GM19372 (cell line): ENCODE measurements around the gene ITGA6.

ENCODE experiments used
- ATAC-seq: cut with Tn5 transposase; IDR thresholded peaks from one replicate; pipeline ENCODE4 v1.9.1; 2021; ENCODE audit warnings: mild to moderate bottlenecking, low read depth, moderate library complexity; ENCODE audit not compliant: unreplicated experiment

Gene ITGA6

DNA sequence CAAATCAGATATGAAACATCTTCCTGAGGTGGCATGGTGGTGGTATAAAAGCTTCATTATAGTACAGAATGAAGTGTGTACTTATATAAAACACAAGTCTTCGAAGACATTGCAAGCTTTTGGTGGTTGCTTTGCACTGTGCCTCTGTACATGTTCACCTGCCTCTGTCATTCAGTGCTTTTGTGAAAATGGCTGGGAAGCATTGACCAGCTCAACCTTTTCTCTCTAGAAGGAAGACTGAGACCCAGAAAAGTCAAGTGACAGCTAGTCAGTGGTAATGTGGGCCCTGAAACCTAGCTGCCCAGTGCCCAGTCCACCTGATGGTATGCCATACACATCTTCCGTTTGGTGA lies 12.1 kb downstream of the ITGA6 start:
- no peak for ATAC-seq

DNA sequence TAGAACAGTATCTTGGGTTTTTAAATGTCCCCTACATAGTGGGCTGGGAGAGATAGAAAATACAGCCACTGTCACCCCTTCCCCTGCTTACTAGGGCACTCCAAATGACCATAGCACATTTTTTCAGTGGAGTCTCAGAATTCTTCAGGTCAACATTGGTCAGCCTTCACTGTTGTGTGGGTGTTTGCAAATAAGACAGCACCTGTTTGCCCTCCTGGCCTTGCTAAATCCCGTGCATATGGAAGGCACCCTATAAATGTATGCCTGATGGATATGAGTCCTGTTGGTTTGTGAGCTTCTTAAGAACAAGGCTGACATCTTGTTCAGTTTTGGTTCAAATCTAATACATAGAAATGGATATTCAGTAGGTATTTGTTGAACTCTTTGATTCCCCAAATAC lies 12.5 kb downstream of the ITGA6 start:
- no peak for ATAC-seq

- ATAC-seq: no peak
Measured at GRCh38 chr2:172440795-172441194, 13.4 kb downstream of the ITGA6 start.

DNA sequence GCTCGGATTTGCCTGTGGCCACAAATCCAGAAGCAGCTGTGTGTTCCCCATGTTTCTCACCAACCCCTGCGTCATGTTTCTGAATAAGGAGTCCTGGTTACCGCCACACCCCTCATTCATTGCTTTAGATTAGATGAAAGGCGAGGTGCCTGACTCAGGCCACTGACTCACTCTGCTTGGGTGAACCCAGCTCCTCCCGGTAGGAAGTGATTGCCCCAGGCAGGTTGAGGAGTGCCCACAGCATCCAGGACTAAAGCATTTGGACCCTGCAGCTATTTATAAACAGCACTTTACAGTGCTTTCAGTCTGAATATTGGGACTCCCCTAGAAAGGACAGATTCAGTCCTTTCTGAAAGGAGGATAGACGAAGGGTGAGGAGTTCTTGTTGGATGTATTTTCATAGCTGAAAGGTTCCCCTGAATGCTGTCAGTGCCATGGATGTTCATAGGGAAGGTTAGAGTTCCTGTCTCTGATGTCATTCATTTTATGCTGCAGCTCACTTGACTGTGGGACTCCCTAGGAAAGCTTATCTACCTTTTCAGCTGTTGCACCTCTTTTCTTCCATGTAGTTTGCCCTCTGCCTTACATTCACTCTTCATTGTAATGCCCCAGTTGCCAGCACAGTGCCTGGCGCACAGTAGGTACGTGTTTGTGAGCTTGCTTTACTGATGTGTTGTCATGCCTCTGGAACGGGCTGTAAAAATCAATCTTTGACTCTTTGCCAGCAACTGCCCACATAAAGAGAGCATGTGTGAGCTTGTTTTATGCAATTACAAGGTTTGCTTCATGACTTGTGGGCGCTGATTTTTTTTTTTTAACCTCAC lies 14.9 kb downstream of the ITGA6 start:
- no peak for ATAC-seq

- no peak for ATAC-seq
Measured at GRCh38 chr2:172445851-172446250, 18.5 kb downstream of the ITGA6 start.

DNA sequence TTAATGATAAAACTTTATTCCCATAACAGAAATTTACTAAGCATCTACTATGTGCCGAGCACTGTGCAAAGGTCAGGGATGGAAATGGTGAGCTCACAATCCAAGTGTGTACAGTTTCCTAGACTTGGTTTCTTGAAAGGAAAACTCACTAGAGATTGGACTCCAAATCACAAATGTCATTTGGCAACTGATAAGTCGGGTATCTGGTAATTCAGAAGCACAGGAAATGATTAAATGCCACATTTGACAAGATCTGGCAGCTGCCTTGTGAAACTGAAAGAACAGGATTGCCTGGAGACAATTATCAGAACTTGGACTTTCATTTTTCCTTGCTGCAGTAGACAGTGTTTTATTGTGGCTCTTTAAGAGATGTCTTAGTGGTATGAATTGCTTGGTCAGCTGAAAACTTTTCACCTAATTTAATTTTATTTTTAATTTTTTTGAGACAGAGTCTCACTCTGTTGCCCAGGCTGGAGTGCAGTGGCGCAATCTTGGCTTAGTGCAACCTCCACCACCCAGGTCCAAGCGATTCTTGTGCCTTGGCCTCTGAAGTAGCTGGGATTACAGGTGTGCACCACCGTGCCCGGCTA lies 19.2 kb downstream of the ITGA6 start:
- no peak for ATAC-seq

GRCh38 chr2:172447811-172448493 lies 20.6 kb downstream of the ITGA6 start:
- ATAC-seq: no peak

- no peak for ATAC-seq
Measured at GRCh38 chr2:172448544-172449267, 21.3 kb downstream of the ITGA6 start.

DNA sequence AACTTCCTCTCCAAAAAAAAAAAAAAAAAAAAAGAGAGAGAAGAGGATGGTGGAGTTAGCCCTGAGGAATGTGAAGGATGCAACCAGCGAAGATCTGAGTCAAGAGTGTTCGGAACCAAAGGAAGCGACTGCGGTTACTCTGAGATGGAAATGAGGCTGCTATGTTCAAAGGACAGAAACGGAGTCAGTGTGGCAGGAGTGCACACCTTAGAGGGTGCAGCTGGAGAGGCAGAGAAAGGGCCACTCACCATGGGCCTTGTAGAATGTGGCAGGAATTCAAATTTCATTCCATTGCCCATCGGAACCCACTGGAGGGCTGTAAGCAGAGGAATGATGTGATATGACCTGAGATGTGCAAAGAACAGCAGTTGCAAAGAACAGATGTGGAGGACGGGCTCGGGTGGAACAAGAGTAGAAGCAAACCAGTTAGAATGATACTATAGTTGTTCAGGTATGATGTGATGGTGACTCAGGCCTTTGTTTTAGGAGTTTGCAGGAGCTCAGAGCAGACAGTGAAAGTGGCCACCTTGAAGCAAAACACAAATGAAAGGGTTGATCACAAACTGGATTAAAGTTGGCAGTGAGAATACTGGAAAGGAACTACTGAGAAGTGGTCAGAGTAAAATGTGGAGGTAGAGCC lies 22.6 kb downstream of the ITGA6 start:
- no peak for ATAC-seq

GRCh38 chr2:172451923-172452322 lies 24.5 kb downstream of the ITGA6 start:
- no peak for ATAC-seq

DNA sequence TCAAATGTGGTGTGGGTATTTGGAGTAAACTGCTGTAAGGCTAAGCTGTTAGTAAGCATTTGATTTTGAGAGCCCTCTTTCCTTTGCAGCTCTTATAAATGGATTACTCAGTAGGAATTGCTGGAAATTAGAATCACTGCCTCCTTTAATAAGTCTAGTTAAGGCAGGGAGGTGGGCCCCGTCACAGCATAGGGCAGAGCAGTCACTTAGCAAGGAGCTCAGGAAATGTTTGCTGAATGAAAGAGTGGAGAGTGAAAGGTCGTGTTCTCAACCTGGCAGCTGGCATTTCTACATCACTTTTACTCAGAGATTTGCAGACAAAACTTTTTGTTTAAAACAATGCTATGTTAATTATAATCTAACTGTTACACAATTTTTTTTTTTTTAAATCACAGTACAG lies 25.5 kb downstream of the ITGA6 start:
- no peak for ATAC-seq

GRCh38 chr2:172454404-172455120 lies 27.2 kb downstream of the ITGA6 start:
- no peak for ATAC-seq

GRCh38 chr2:172455121-172455515 lies 27.7 kb downstream of the ITGA6 start:
- ATAC-seq: no peak

DNA sequence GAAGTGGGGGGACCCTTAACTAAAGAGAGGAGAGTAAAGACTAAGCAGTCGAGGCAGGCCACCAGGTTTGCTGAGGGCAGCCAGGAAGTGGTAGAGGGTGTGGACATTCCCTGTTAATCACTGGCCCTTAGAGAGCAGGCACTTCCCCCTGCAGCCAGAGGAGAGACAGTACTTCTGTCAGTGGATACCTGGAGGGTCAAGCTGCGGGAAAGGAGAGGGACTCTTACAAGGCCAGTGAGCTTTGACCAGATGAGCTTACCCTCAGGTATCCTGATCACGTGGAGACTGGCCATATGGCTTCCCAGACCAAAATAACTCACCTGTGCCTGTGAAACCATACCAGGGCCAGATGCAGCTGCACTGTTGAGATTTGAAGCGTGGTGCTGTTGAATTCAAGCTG lies 28.6 kb downstream of the ITGA6 start:
- no peak for ATAC-seq

DNA sequence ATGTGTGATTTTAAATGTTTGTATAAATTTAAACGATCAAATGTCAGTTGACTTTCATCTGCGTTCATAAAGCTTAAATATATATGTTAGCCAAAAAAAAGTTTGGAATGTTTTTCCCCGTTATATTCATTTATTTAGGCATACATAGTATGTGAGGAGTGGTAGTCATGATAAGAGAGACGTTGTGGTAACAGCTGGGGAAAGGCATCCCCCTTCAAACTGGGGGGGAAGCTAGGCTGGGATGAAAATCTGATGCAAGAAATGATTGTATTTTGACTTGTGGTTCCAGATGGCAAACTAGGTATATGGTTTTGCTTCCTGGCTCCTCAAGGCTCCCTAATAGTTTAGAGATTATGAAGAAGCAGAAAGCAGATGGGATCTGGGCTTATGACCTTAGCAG lies 30.1 kb downstream of the ITGA6 start:
- ATAC-seq: no peak

GRCh38 chr2:172458561-172459124 lies 31.3 kb downstream of the ITGA6 start:
- no peak for ATAC-seq

- ATAC-seq: no peak
Measured at GRCh38 chr2:172460780-172461201, 33.4 kb downstream of the ITGA6 start.

- ATAC-seq: no peak
Measured at GRCh38 chr2:172461591-172462372, 34.4 kb downstream of the ITGA6 start.

- ATAC-seq: no peak
Measured at GRCh38 chr2:172462373-172462848, 35.0 kb downstream of the ITGA6 start.
